ENCODE data around the gene MED15. TPM values are rescaled to one million over a fixed set of nuclear protein-coding genes. Genes with fewer than 3 reads are reported as not detected.
"Not testable (repeated sequence)": the region's sequence is repeated elsewhere in the genome, so short reads cannot be mapped to it uniquely, and the experiment has no call there.

MED15 gene
- total RNA-seq, 1 experiment from 2014 or later = 59.3 TPM

GRCh38 chr22:20503816-20504215, 3.6 kb upstream of the MED15 start:
- H3K27ac ChIP-seq (ENCODE audit: low read length) = peak overlapping the region; percentile 68
- peaks cover 13% of the 10 kb centered on the region for H3K4me1 ChIP-seq (ENCODE audit: control insufficient read depth, insufficient read depth, low read length)
- CTCF ChIA-PET = no interaction called here
- TF ChIP-seq TCF7L2 (IDR thresholded peaks at IDR 0.05; ENCODE audit: low read depth, low read length) (no peak), SIN3A (IDR thresholded peaks at IDR 0.05; ENCODE audit: borderline replicate concordance, insufficient read depth, low read depth, low read length) (no peak), POLR2AphosphoS5 (IDR thresholded peaks at IDR 0.05; ENCODE audit: low read depth, low read length) (no peak), REST (IDR thresholded peaks at IDR 0.05; ENCODE audit: insufficient read depth in 1 of 2, low read depth in 2 of 2, low read length in 1 of 2) (no peak), CTCF (IDR thresholded peaks at IDR 0.05) (no peak)
- DNase-seq (ENCODE audit: low read depth, low spot score) (no peak), ATAC-seq (peak; percentile 56)
- no peak overlapping the region for H3K4me3 ChIP-seq (ENCODE audit: low read depth in 2 of 2, low read length in 2 of 2)
- no TSS peak for BruUV-seq (replicated peaks)
- no peaks in the 10 kb centered on the region for H3K9me3 ChIP-seq (ENCODE audit: control insufficient read depth, insufficient read depth, low read depth, low read length)
- H3K36me3 ChIP-seq (ENCODE audit: control insufficient read depth, insufficient read depth, low read length) = peaks cover 4% of the 10 kb centered on the region; the same call in 1 of the 2 replicates
- POLR2A ChIA-PET = no interaction called here
- in situ Hi-C loops (cut with HindIII; ENCODE audit: low pct_unique_long_range_greater_than_20kb, low sequenced_read_pairs) = no loop called here
- no peaks in the 10 kb centered on the region for H3K27me3 ChIP-seq (ENCODE audit: control insufficient read depth, insufficient read depth, low read length)
- intact Hi-C loops (cut with micrococcal nuclease; ENCODE audit: unreplicated experiment) = no loop called here

- DNase-seq (ENCODE audit: low read depth, low spot score) = peak; percentile 67
- H3K4me3 ChIP-seq (ENCODE audit: low read depth in 2 of 2, low read length in 2 of 2); in situ Hi-C loops (cut with HindIII; ENCODE audit: low pct_unique_long_range_greater_than_20kb, low sequenced_read_pairs); intact Hi-C loops (cut with micrococcal nuclease; ENCODE audit: unreplicated experiment); H3K27me3 ChIP-seq (ENCODE audit: control insufficient read depth, insufficient read depth, low read length); BruUV-seq (replicated peaks); H3K9me3 ChIP-seq (ENCODE audit: control insufficient read depth, insufficient read depth, low read depth, low read length); H3K36me3 ChIP-seq (ENCODE audit: control insufficient read depth, insufficient read depth, low read length); POLR2A ChIA-PET: not testable (repeated sequence)
- Histone ChIP-seq H3K27ac (ENCODE audit: low read length) (peak overlapping the region; percentile 68), H3K4me1 (ENCODE audit: control insufficient read depth, insufficient read depth, low read length) (peaks cover 14% of the 10 kb centered on the region)
- TF ChIP-seq POLR2AphosphoS5 (IDR thresholded peaks at IDR 0.05; ENCODE audit: low read depth, low read length) = peak; percentile 31; the same call in 1 of the 2 replicates
- peak; percentile 44 for ATAC-seq
- CTCF ChIA-PET = interaction anchor here (0.6 kb wide), 1 partner anchor 20 kb away, joined by 6 read pairs; no protein-coding TSS in a partner anchor
Observed at GRCh38 chr22:20504293-20504922, 3.0 kb upstream of the MED15 start.

GRCh38 chr22:20506543-20507252, 712 bp upstream of the MED15 start:
- peaks cover 33% of the 10 kb centered on the region for H3K4me1 ChIP-seq (ENCODE audit: control insufficient read depth, insufficient read depth, low read length)
- no peaks in the 10 kb centered on the region for H3K27me3 ChIP-seq (ENCODE audit: control insufficient read depth, insufficient read depth, low read length)
- BruUV-seq (replicated peaks) = no TSS peak
- TF ChIP-seq CTCF (IDR thresholded peaks at IDR 0.05) (no peak), SIN3A (IDR thresholded peaks at IDR 0.05; ENCODE audit: borderline replicate concordance, insufficient read depth, low read depth, low read length) (no peak), TCF7L2 (IDR thresholded peaks at IDR 0.05; ENCODE audit: low read depth, low read length) (no peak)
- in situ Hi-C loops (cut with HindIII; ENCODE audit: low pct_unique_long_range_greater_than_20kb, low sequenced_read_pairs) (no loop called here), intact Hi-C loops (cut with micrococcal nuclease; ENCODE audit: unreplicated experiment) (no loop called here)
- peak overlapping the region; percentile 95 to 97 for H3K4me3 ChIP-seq (ENCODE audit: low read depth in 2 of 2, low read length in 2 of 2)
- ChIA-PET POLR2A (interaction anchor here (0.7 kb wide), 1 partner anchor 141 kb away, joined by 4 read pairs; no protein-coding TSS in a partner anchor), CTCF (no interaction called here)
- no peak for ATAC-seq
- no peak for DNase-seq (ENCODE audit: low read depth, low spot score)
- peak overlapping the region; percentile 95 for H3K27ac ChIP-seq (ENCODE audit: low read length)
- no peaks in the 10 kb centered on the region for H3K9me3 ChIP-seq (ENCODE audit: control insufficient read depth, insufficient read depth, low read depth, low read length)
- H3K36me3 ChIP-seq (ENCODE audit: control insufficient read depth, insufficient read depth, low read length) = peaks cover 4% of the 10 kb centered on the region; the same call in 1 of the 2 replicates

GRCh38 chr22:20508067-20508755, 801 bp downstream of the MED15 start:
- POLR2A ChIA-PET; CTCF ChIA-PET; intact Hi-C loops (cut with micrococcal nuclease; ENCODE audit: unreplicated experiment): not testable (repeated sequence)

More at GRCh38 chr22:20508067-20508755, 801 bp downstream of the MED15 start:
- ATAC-seq; H3K36me3 ChIP-seq (ENCODE audit: control insufficient read depth, insufficient read depth, low read length); H3K27me3 ChIP-seq (ENCODE audit: control insufficient read depth, insufficient read depth, low read length); in situ Hi-C loops (cut with HindIII; ENCODE audit: low pct_unique_long_range_greater_than_20kb, low sequenced_read_pairs); DNase-seq (ENCODE audit: low read depth, low spot score); H3K9me3 ChIP-seq (ENCODE audit: control insufficient read depth, insufficient read depth, low read depth, low read length); BruUV-seq (replicated peaks): not testable (repeated sequence)
- Histone ChIP-seq H3K4me3 (ENCODE audit: low read depth in 2 of 2, low read length in 2 of 2) (peak overlapping the region; percentile 95 to 97), H3K4me1 (ENCODE audit: control insufficient read depth, insufficient read depth, low read length) (peaks cover 33% of the 10 kb centered on the region), H3K27ac (ENCODE audit: low read length) (peak overlapping the region; percentile 95)
